GM23248 (cell line): ENCODE measurements around the gene POLRMT.

Experiments
- EZH2 ChIP-seq: fragments of 200-600 bp; sonication (generic); IDR thresholded peaks from 2 replicates; pipeline ENCODE4 v1.6.1; 2018; ENCODE audit warnings: antibody characterized with exemption, mild to moderate bottlenecking; ENCODE audit not compliant: insufficient read depth, poor library complexity, severe bottlenecking
- EZH2phosphoT487 ChIP-seq: fragments of 200-600 bp; sonication (generic); IDR thresholded peaks from 2 replicates; pipeline ENCODE4 v1.6.1; 2018; ENCODE audit warnings: antibody characterized with exemption, moderate library complexity, mild to moderate bottlenecking, low read depth; ENCODE audit not compliant: insufficient read depth

DNA sequence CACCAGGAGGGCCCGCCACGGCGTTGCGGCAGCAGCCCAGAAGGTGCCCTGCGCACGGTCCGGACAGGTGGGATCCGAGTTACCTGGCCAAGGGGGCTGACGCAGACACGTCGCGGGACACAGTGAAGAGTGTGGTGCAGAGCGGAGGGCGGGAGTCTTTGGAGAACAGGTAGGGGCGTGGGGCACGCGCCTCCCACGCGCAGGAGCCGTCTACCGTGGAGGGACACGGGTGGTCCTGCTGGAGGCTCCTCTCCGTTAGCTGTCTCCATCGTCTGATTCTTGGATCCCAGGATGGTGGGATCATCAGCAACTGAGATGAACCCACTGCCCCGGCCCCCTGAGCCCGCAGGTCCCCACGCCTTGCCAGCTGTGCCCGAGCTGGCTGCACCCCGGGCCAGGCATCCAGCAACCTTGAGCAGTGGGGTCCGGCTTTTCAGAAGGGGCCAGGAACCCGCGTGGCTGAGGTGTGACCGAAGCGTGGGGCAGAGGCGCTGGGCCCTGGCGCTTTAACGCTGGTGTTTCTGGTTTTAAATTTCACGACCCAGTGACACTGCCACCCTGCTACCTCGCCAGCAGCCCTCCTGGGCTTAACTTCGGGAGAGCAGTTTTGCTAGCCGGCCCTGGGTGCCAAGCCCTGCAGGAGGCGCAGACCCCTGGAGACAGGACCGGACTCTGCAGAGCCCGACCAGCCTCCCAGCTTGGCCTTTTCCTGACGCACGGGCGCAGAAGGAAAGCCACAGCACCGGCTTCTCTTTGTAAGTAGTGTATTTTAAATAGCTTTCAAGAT is 13.6 kb upstream of the POLRMT start:
- no peak for TF ChIP-seq EZH2phosphoT487
- no peak for TF ChIP-seq EZH2
